ENCODE measurements around the gene ITPR1. TPM values are rescaled to one million over a fixed set of nuclear protein-coding genes. Genes with fewer than 3 reads are reported as not detected.

The ITPR1 gene
- total and polyA plus RNA-seq, 2 of the 4 experiments (the other 2 are of a cell fraction): 1.8 to 5.7 TPM

Other genes starting within 250 kb of the ITPR1 start
- gene SETMAR, start 190.0 kb upstream of the ITPR1 start, total RNA-seq (2012; rRNA removed): 17.8 and 18.1 TPM in 2 replicates
- 11.9 and 12.7 TPM in 2 replicates for gene SETMAR, start 190.0 kb upstream of the ITPR1 start, polyA plus RNA-seq (2012; rRNA removed)
- gene SUMF1, start 26.1 kb upstream of the ITPR1 start, total RNA-seq (2012; rRNA removed): 25.0 and 26.3 TPM in 2 replicates
- 30.0 and 38.4 TPM in 2 replicates for gene SUMF1, start 26.1 kb upstream of the ITPR1 start, polyA plus RNA-seq (2012; rRNA removed)